CD4-positive, alpha-beta T cell treated with Interleukin-21 for 1 hour (primary cell): Measurements from ENCODE around the gene ASPRV1.
"Not testable (repeated sequence)": the region's sequence is repeated elsewhere in the genome, so short reads cannot be mapped to it uniquely, and the experiment has no call there.

Experiments used
- DNase-seq: peaks from one replicate; pipeline ENCODE4 v3.0.0-alpha.2; 2020

ASPRV1 gene

DNA sequence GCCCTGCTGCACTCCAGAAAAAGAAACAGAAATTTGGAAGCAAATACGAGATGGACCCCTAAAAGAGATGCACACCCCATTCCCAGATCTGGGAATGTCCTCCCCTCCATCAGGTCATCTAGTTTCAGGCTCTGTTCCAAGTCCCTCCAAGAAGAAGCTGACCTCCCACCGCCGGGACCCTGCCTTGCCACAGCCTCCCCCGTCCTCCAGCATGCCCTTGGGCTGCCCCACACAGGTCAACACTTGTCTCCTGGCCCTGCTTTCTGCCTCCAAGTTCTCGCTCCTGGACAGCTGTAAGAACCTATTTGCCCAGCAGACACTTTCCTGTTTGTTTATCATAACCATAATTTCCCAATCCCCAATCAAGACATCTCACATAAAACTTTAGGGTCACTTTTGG, 2.0 kb downstream of the ASPRV1 start:
- no peak for DNase-seq

GRCh38 chr2:69958480-69958879, 3.0 kb downstream of the ASPRV1 start:
- DNase-seq, result no peak

- DNase-seq, result no peak
Measured at GRCh38 chr2:69957965-69958364, 3.5 kb downstream of the ASPRV1 start.

GRCh38 chr2:69956475-69956979, 4.9 kb downstream of the ASPRV1 start:
- DNase-seq, result no peak

DNA sequence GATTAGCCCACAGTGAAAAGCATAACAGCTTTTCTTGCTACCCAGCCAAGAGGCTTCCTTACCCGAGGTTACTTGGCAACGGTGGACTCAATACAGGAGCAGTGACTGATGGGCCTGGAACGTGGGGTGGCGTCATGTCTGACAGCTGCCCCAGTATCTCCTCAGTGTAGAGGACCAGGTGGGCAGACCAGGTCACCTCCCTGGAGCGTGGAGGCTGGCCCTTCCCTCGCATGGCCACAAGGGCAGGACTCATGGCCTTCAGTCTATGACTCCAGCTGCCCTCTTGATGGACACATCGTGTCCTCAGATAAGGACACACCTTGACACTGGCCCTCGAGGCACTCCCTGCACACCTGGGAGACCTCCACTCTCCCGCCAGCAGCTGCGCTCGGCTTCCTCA, 6.4 kb downstream of the ASPRV1 start:
- no peak for DNase-seq

- DNase-seq, result no peak
Measured at GRCh38 chr2:69954084-69954483, 7.3 kb downstream of the ASPRV1 start.

GRCh38 chr2:69952336-69953115, 8.9 kb downstream of the ASPRV1 start:
- DNase-seq, result no peak

DNA sequence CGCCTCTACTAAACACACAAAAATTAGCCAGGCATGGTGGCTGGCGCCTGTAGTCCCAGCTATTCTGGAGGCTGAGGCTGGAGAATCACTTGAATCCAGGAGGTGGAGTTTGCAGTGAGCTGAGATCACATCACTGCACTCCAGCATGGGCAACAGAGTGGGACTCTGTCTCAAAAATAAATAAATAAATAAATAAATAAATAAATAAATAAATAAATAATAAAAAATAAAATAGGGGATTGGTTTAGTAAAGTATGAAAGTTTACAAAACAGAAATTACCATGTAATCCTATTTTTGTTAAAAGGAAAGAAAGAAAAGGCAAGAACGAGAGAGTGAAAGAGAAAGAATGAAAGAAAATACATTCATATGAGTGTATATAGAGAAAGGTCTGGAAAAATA, 10.8 kb downstream of the ASPRV1 start:
- not testable (repeated sequence) for DNase-seq

DNA sequence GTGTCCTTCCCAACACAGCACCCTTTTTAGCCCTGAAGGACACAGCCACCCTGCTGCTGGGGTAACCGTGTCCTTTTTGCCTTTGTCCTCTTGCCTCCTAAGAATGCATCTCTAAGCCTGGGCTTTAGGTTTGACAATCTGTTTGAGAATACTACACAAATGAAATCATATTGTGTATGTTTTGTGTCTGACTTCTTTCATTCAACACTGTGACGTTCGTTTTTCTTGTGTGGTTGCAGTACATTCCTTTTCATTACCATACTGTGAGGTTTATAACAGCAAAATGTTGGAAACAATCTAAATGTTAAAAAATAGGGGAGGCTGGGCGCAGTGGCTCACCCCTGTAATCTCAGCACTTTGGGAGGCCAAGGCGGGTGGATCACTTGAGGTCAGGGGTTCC, 11.2 kb downstream of the ASPRV1 start:
- DNase-seq, result no peak

- no peak for DNase-seq
Measured at GRCh38 chr2:69948963-69949645, 12.3 kb downstream of the ASPRV1 start.

- DNase-seq, result no peak
Measured at GRCh38 chr2:69948032-69948962, 13.1 kb downstream of the ASPRV1 start.

DNA sequence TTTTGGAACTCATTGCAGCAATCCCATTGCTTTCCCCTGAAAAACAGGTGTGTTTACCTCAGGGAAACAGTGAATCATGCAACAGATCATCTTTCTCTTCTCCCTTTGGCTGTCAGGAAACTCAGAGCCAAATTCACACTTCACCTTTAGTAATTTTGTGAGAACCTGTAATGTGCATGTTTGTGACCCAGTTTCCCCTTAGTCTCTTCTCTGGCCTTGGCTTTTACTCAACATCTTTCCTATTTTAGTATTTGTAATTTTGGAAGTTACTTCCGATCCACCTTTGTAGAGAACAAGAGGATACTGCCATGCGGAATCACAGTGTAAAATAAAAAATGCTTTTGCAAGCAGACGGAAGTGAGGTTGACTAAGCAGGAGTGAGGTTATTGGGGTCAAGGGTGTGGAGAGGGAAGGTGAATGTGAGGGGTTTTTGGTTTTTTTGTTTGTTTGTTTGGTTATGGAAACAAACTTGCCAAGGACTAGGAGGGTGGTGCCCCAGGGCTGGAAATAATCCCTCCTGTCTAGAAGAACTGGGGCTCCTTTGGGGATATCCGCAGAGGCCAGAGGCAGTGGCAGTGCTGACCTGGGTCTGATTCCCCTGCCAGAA, 14.0 kb downstream of the ASPRV1 start:
- peak; percentile 21 for DNase-seq

GRCh38 chr2:69946351-69947324, 14.8 kb downstream of the ASPRV1 start:
- DNase-seq, result peak; percentile 74

- DNase-seq, result no peak
Measured at GRCh38 chr2:69945941-69946340, 15.5 kb downstream of the ASPRV1 start.

DNA sequence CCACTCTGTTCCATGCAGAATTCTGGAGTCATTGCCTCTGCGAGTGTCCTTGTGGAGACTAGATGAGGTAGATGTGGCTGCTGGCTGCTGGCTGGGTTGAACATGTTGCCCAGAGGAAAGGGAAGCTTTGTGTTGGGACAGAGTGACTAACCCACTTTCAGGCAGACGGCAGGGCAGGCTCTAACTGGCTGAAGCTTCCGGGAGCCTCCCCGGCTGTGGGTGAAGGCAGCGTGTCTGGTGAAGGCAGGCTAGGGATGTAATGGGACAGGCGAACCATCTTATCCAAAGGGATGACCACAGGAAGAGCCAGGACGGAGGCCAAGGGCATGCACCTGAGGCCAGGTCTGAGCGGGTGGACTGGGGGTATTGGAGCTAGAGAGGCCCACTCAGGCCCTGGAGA, 16.0 kb downstream of the ASPRV1 start:
- no peak for DNase-seq

DNA sequence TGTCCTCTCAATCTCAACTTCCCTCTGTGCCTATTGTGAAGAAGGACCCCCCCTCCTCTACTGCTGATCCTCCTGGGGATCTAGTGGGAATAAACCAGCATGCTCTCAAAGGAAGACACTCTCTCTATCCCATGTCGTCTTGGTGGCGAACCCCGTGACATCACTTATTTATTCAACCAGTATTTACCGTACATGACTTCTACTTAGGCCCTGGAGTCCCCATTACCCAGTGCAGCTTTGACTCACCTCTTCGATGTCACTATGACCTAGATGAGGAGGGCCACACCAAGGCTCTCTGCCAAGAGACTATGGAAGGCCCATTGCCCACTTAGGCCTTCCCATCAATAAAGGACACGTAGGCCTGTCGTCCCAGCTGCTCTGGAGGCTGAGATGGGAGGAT, 16.7 kb downstream of the ASPRV1 start:
- DNase-seq, result no peak

- no peak for DNase-seq
Measured at GRCh38 chr2:69943843-69944525, 17.4 kb downstream of the ASPRV1 start.

- DNase-seq, result no peak
Measured at GRCh38 chr2:69943000-69943842, 18.2 kb downstream of the ASPRV1 start.

GRCh38 chr2:69940691-69941090, 20.7 kb downstream of the ASPRV1 start:
- DNase-seq, result no peak

DNA sequence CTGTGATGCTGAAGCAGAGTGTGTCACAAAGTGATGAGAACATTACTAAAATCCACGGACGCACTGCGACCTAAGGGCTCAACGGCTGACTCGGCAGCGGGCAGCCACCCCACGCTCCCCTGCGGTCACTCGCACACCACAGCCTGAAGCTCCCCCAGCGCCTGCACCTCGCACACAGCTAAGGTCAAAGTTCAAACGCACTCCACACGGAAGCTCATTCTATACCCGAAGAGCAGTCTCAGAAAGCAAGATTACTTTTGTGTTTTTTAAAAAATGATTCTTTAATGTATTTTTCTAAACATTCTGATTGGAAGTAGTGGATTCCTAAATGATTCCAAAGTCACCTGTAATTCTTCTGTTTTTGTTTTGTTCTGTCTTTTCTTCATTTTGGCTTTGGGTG, 21.7 kb downstream of the ASPRV1 start:
- DNase-seq, result no peak
